WERI-Rb-1 (cell line): ENCODE data around the gene DDAH2.
"Not testable (repeated sequence)": the region's sequence is repeated elsewhere in the genome, so short reads cannot be mapped to it uniquely, and the experiment has no call there.

ENCODE experiments used
- DNase-seq: peaks from one replicate; pipeline ENCODE4 v3.0.0-alpha.2; 2020
- H3K27ac ChIP-seq: fragments of 250-450 bp; sonication (Bioruptor Pico); 2 replicates; pipeline ENCODE4 v1.5.1; 2020; ENCODE audit warnings: mild to moderate bottlenecking, moderate library complexity
- H3K27me3 ChIP-seq: fragments of 250-450 bp; sonication (Bioruptor Pico); 2 replicates; pipeline ENCODE4 v1.5.1; 2021; ENCODE audit warnings: mild to moderate bottlenecking, low read depth, moderate library complexity; ENCODE audit not compliant: insufficient read depth, severe bottlenecking
- H3K36me3 ChIP-seq: fragments of 250-450 bp; sonication (Bioruptor Pico); 2 replicates; pipeline ENCODE4 v1.5.1; 2020; ENCODE audit warnings: mild to moderate bottlenecking, moderate library complexity
- H3K4me3 ChIP-seq: 2 replicates; pipeline ENCODE4 v1.5.1; 2011; ENCODE audit warnings: low read depth, mild to moderate bottlenecking, control low read depth, low read length
- H3K9me3 ChIP-seq: fragments of 250-450 bp; sonication (Bioruptor Pico); 2 replicates; pipeline ENCODE4 v1.5.1; 2021; ENCODE audit warnings: mild to moderate bottlenecking, moderate library complexity; ENCODE audit not compliant: severe bottlenecking
- CTCF ChIP-seq: IDR thresholded peaks from 2 replicates; pipeline ENCODE4 v1.5.1; 2011; ENCODE audit warnings: low read depth, mild to moderate bottlenecking, control low read depth, inconsistent platforms, low read length

Gene DDAH2

GRCh38 chr6:31710523-31711219 lies 18.4 kb downstream of the DDAH2 start:
- H3K9me3 ChIP-seq = no peaks in the 10 kb centered on the region
- H3K27ac ChIP-seq = peak overlapping the region; percentile 23
- H3K36me3 ChIP-seq = no peaks in the 10 kb centered on the region
- TF ChIP-seq CTCF = no peak
- no peak overlapping the region for H3K4me3 ChIP-seq
- DNase-seq = peak; percentile 93
- no peaks in the 10 kb centered on the region for H3K27me3 ChIP-seq

DNA sequence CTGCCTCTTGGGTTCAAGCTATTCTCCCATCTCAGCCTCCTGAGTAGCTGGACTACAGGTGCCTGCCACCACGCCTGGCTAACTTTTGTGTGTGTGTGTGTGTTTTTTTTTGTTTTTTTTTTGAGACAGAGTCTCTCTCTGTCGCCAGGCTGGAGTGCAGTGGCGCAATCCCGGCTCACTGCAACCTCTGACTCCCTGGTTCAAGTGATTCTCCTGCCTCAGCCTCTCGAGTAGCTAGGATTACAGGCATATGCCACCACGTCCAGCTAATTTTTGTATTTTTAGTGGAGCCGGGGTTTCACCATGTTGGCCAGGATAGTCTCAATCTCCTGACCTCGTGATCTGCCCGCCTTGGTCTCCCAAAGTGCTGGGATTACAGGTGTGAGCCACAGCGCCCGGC lies 19.9 kb downstream of the DDAH2 start:
- H3K9me3 ChIP-seq, H3K36me3 ChIP-seq, H3K27me3 ChIP-seq, DNase-seq, H3K27ac ChIP-seq, H3K4me3 ChIP-seq: not testable (repeated sequence)

- no peak for TF ChIP-seq CTCF
Measured at GRCh38 chr6:31708224-31708623, 20.9 kb downstream of the DDAH2 start.

GRCh38 chr6:31707701-31708100 lies 21.4 kb downstream of the DDAH2 start:
- no peak overlapping the region for H3K27ac ChIP-seq
- DNase-seq = no peak

More at GRCh38 chr6:31708224-31708623, 20.9 kb downstream of the DDAH2 start:
- Histone ChIP-seq H3K27me3 (no peaks in the 10 kb centered on the region), H3K9me3 (no peaks in the 10 kb centered on the region), H3K36me3 (no peaks in the 10 kb centered on the region), H3K27ac (no peak overlapping the region), H3K4me3 (no peak overlapping the region)
- DNase-seq = no peak

DNA sequence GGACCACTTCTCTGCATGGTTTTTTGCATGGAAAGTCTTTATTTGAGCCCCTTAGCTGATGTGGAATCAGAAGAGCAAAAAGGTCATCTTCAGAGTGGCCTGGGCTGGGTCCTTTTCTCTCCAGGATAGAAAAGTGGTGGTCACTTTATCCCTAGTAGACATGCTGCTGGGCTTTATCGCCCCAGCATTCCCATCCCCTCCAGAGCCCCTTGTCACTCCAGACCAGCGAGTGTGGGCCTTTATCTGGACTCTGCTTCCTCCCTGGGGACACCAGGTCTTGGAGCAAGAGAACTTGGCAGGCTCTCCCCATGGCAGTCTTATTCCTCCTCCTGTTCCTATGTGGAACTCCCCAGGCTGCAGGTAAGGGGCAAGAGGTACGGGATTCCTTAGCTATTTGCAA lies 22.5 kb downstream of the DDAH2 start, which contains the start of gene LY6G6F:
TSS of gene LY6G6F (plus strand) at position 268 of the 400 bp plus-strand sequence. CDS start at position 309, 41 bp downstream.
- Histone ChIP-seq H3K36me3 (peaks cover 1% of the 10 kb centered on the region), H3K27me3 (no peaks in the 10 kb centered on the region), H3K27ac (no peak within 1 kb of the TSS), H3K4me3 (no peak within 1 kb of the TSS), H3K9me3 (no peaks in the 10 kb centered on the region)
- no peak for DNase-seq
- TF ChIP-seq CTCF = no peak

More at GRCh38 chr6:31707701-31708100, 21.4 kb downstream of the DDAH2 start:
- no peaks in the 10 kb centered on the region for H3K27me3 ChIP-seq
- no peak overlapping the region for H3K4me3 ChIP-seq
- no peaks in the 10 kb centered on the region; the same call in 1 of the 2 replicates for H3K36me3 ChIP-seq
- no peaks in the 10 kb centered on the region for H3K9me3 ChIP-seq
- TF ChIP-seq CTCF = no peak

DNA sequence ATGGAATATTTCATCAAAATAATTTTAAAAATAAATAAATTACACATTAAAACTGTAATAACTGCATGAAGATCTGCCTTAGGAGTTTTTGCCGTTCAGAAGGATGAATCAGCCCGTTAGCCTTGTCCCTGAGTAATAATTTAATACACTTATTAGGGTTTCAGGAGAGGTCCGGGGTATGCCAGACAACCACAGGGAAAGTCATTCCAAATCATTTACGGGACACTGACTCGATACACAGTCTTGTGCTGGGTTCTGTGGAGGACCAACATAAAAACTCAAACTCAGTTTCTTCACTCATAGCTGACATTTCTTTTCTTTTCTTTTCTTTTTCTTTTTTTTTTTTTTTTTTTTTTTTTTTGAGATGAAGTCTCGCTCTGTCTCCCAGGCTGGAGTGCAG lies 23.2 kb downstream of the DDAH2 start:
- no peaks in the 10 kb centered on the region for H3K9me3 ChIP-seq
- no peak for TF ChIP-seq CTCF
- no peak overlapping the region for H3K27ac ChIP-seq
- H3K36me3 ChIP-seq = peaks cover 6% of the 10 kb centered on the region
- no peak for DNase-seq
- H3K27me3 ChIP-seq = no peaks in the 10 kb centered on the region
- H3K4me3 ChIP-seq = no peak overlapping the region
